Measurements from ENCODE around the gene ADAMTS7.

GRCh38 chr15:78715930-78716329 lies 95.3 kb downstream of the ADAMTS7 start:
- TF ChIP-seq NFE2L2 (IDR thresholded peaks at IDR 0.05; ENCODE audit: low read depth, low read length), result no peak
- TF ChIP-seq, protein P1, sequence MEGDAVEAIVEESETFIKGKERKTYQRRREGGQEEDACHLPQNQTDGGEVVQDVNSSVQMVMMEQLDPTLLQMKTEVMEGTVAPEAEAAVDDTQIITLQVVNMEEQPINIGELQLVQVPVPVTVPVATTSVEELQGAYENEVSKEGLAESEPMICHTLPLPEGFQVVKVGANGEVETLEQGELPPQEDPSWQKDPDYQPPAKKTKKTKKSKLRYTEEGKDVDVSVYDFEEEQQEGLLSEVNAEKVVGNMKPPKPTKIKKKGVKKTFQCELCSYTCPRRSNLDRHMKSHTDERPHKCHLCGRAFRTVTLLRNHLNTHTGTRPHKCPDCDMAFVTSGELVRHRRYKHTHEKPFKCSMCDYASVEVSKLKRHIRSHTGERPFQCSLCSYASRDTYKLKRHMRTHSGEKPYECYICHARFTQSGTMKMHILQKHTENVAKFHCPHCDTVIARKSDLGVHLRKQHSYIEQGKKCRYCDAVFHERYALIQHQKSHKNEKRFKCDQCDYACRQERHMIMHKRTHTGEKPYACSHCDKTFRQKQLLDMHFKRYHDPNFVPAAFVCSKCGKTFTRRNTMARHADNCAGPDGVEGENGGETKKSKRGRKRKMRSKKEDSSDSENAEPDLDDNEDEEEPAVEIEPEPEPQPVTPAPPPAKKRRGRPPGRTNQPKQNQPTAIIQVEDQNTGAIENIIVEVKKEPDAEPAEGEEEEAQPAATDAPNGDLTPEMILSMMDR (conservative IDR thresholded peaks at IDR 0.05; ENCODE audit: low read depth, low read length), result no peak

Data from IMR-90 (cell line).